Measurements from ENCODE around the gene MYCN.

MYCN gene

GRCh38 chr2:15931319-15931890, 8.9 kb upstream of the MYCN start:
- DNase-seq, result no peak

- no peak for DNase-seq
Measured at GRCh38 chr2:15931950-15932349, 8.4 kb upstream of the MYCN start.

- no peak for DNase-seq
Measured at GRCh38 chr2:15932394-15933183, 7.8 kb upstream of the MYCN start.

- no peak for DNase-seq
Measured at GRCh38 chr2:15933184-15933845, 7.0 kb upstream of the MYCN start.

GRCh38 chr2:15934291-15934945, 5.9 kb upstream of the MYCN start:
- no peak for DNase-seq

GRCh38 chr2:15935189-15935588, 5.2 kb upstream of the MYCN start:
- no peak for DNase-seq

GRCh38 chr2:15935675-15936074, 4.7 kb upstream of the MYCN start:
- DNase-seq, result no peak

- no peak for DNase-seq
Measured at GRCh38 chr2:15936277-15937104, 3.9 kb upstream of the MYCN start.

GRCh38 chr2:15937105-15937881, 3.1 kb upstream of the MYCN start:
- DNase-seq, result no peak

GRCh38 chr2:15937882-15938802, 2.2 kb upstream of the MYCN start:
- DNase-seq, result no peak

GRCh38 chr2:15938803-15939555, 1.4 kb upstream of the MYCN start:
- no peak for DNase-seq

GRCh38 chr2:15939556-15939853, 845 bp upstream of the MYCN start:
- no peak for DNase-seq

- no peak for DNase-seq
Measured at GRCh38 chr2:15940661-15941480, 521 bp downstream of the MYCN start.

GRCh38 chr2:15941481-15941850, 1.1 kb downstream of the MYCN start:
- DNase-seq, result no peak

GRCh38 chr2:15941871-15942710, 1.7 kb downstream of the MYCN start:
- DNase-seq, result no peak

GRCh38 chr2:15942711-15943345, 2.5 kb downstream of the MYCN start:
- DNase-seq, result no peak
